PC-3 (cell line): ENCODE results near the gene OOSP1. TPM values are rescaled to one million over a fixed set of nuclear protein-coding genes. Genes with fewer than 3 reads are reported as not detected.

Experiments used
- ATAC-seq: fragments of 200-7000 bp; cut with Tn5 transposase; 2 replicates; pipeline ENCODE4 v1.9.1; 2020; ENCODE audit warnings: mild to moderate bottlenecking, moderate library complexity
- BruUV-seq: library from RNA; stranded (reverse); fragments of 400-500 nt; replicated peaks from 2 replicates; lab custom pipeline; 2021; lab: Mats Ljungman, UMichigan
- CTCF ChIA-PET: fragments of 300-600 bp; sonication (Branson Sonifier 250); formaldehyde crosslinking; loops from one replicate; lab custom pipeline; 2022; ENCODE audit warnings: antibody characterized with exemption; lab: Charles Lee
- POLR2A ChIA-PET: fragments of 300-600 bp; sonication (Branson Sonifier 250); formaldehyde crosslinking; loops from one replicate; lab custom pipeline; 2022; ENCODE audit warnings: antibody characterized with exemption; ENCODE audit not compliant: unreplicated experiment; lab: Charles Lee
- DNase-seq: peaks from one replicate; pipeline ENCODE4 v3.0.0-alpha.2; 2015
- H2AFZ ChIP-seq: fragments of 300-600 bp; sonication (generic); 2 replicates; pipeline ENCODE4 v1.6.0; 2016; ENCODE audit warnings: antibody characterized with exemption, low read length
- H3F3A ChIP-seq: fragments of 300-600 bp; sonication (generic); one replicate; pipeline ENCODE4 v1.6.0; 2017; ENCODE audit warnings: antibody characterized with exemption, low read length, control low read depth, mild to moderate bottlenecking; ENCODE audit not compliant: unreplicated experiment
- H3K27ac ChIP-seq: fragments of 300-600 bp; sonication (generic); 2 replicates; pipeline ENCODE4 v1.5.1; 2016; ENCODE audit warnings: mild to moderate bottlenecking, low read length
- H3K27me3 ChIP-seq: fragments of 300-600 bp; sonication (generic); 2 replicates; pipeline ENCODE4 v1.6.1; 2016; ENCODE audit warnings: low read length, mixed read lengths
- H3K36me3 ChIP-seq: fragments of 300-600 bp; sonication (generic); 2 replicates; pipeline ENCODE4 v1.6.1; 2016; ENCODE audit warnings: low read depth, mixed run types, low read length, mixed read lengths
- H3K4me1 ChIP-seq: fragments of 300-600 bp; sonication (generic); 2 replicates; pipeline ENCODE4 v1.5.1; 2016; ENCODE audit warnings: low read length; ENCODE audit not compliant: insufficient read depth
- H3K4me2 ChIP-seq: fragments of 300-600 bp; sonication (generic); 2 replicates; pipeline ENCODE4 v1.6.0; 2016; ENCODE audit warnings: low read length
- H3K4me3 ChIP-seq: fragments of 300-600 bp; sonication (generic); 2 replicates; pipeline ENCODE4 v1.5.1; 2016; ENCODE audit warnings: mild to moderate bottlenecking, low read length, mixed read lengths
- H3K79me2 ChIP-seq: fragments of 300-600 bp; sonication (generic); 2 replicates; pipeline ENCODE4 v1.6.1; 2017; ENCODE audit warnings: low read length, mixed read lengths
- H3K9ac ChIP-seq: fragments of 300-600 bp; sonication (generic); 2 replicates; pipeline ENCODE4 v1.6.0; 2016; ENCODE audit warnings: mild to moderate bottlenecking, low read length
- H3K9me2 ChIP-seq: fragments of 300-600 bp; sonication (generic); replicated peaks from 2 replicates; pipeline ENCODE4 v1.6.1; 2016; ENCODE audit warnings: mixed run types, low read length, mixed read lengths
- H3K9me3 ChIP-seq: fragments of 300-600 bp; sonication (generic); 2 replicates; pipeline ENCODE4 v1.6.1; 2016; ENCODE audit warnings: low read length, mixed read lengths
- H4K20me1 ChIP-seq: fragments of 300-600 bp; sonication (generic); 2 replicates; pipeline ENCODE4 v1.6.1; 2016; ENCODE audit warnings: low read length, mixed read lengths
- CTCF ChIP-seq: fragments of 300-600 bp; sonication (generic); conservative IDR thresholded peaks from 2 replicates; pipeline ENCODE4 v1.5.1; 2017; ENCODE audit warnings: antibody characterized with exemption, low read depth, mild to moderate bottlenecking, low read length
- EZH2 ChIP-seq: fragments of 300-600 bp; sonication (generic); IDR thresholded peaks from one replicate; pipeline ENCODE4 v1.6.1; 2017; ENCODE audit warnings: antibody characterized with exemption, mild to moderate bottlenecking, low read length; ENCODE audit not compliant: unreplicated experiment
- EZH2phosphoT487 ChIP-seq: fragments of 300-600 bp; sonication (generic); IDR thresholded peaks from 2 replicates; pipeline ENCODE4 v1.6.1; 2018; ENCODE audit warnings: mild to moderate bottlenecking, antibody characterized with exemption, low read length, borderline replicate concordance
- intact Hi-C: fragments of 100-400 bp; cut with micrococcal nuclease; formaldehyde crosslinking; loops from 2 replicates; pipeline ENCODE4 v1.9.0; 2023
- total RNA-seq: library from RNA; depleted of rRNA; stranded (reverse); fragments of >200 nt; gene quantifications from 2 replicates; pipeline ENCODE4 v1.2.3, GENCODE V29; 2014

Gene OOSP1
- total RNA-seq, 1 experiment from 2014 or later: not detected

- no peaks in the 10 kb centered on the region for H3K79me2 ChIP-seq
- CTCF ChIA-PET: no interaction called here
- no peak overlapping the region for H3K4me2 ChIP-seq
- H2AFZ ChIP-seq: no peak overlapping the region
- intact Hi-C loops: no loop called here
- POLR2A ChIA-PET: interaction anchor here (0.6 kb wide), 1 partner anchor 278 kb away, joined by 3 read pairs; no protein-coding TSS in a partner anchor
- BruUV-seq: no TSS peak
- ATAC-seq (no peak), DNase-seq (peak; percentile 40)
- no peaks in the 10 kb centered on the region for H3K36me3 ChIP-seq
- H3K9ac ChIP-seq: no peak overlapping the region
- H3K9me2 ChIP-seq: no peaks in the 10 kb centered on the region
- H3K4me3 ChIP-seq: no peak overlapping the region
- H4K20me1 ChIP-seq: no peaks in the 10 kb centered on the region
- no peak for TF ChIP-seq EZH2phosphoT487
- TF ChIP-seq CTCF: no peak
- no peak for TF ChIP-seq EZH2
- H3F3A ChIP-seq: no peaks in the 10 kb centered on the region
- no peaks in the 10 kb centered on the region for H3K9me3 ChIP-seq
- no peak overlapping the region for H3K27ac ChIP-seq
- no peaks in the 10 kb centered on the region for H3K27me3 ChIP-seq
- 0 out of 2 replicates have a peak, but pooled peaks cover 5% of the 10 kb centered on the region for H3K4me1 ChIP-seq
These were observed 15.4 kb downstream of the OOSP1 start for GRCh38 chr11:59953463-59954218.

GRCh38 chr11:59954219-59954847 is 16.1 kb downstream of the OOSP1 start:
- Histone ChIP-seq H4K20me1 (no peaks in the 10 kb centered on the region), H3K4me3 (no peak overlapping the region), H3K36me3 (no peaks in the 10 kb centered on the region), H3K9me2 (no peaks in the 10 kb centered on the region), H3K9ac (no peak overlapping the region), H3K9me3 (no peaks in the 10 kb centered on the region), H3K27me3 (no peaks in the 10 kb centered on the region), H3K4me2 (no peak overlapping the region), H3K79me2 (no peaks in the 10 kb centered on the region), H3K4me1 (0 out of 2 replicates have a peak, but pooled peaks cover 5% of the 10 kb centered on the region), H3F3A (no peaks in the 10 kb centered on the region), H3K27ac (no peak overlapping the region), H2AFZ (no peak overlapping the region)
- CTCF ChIA-PET: no interaction called here
- POLR2A ChIA-PET: no interaction called here
- no peak for DNase-seq
- ATAC-seq: no peak
- BruUV-seq: no TSS peak
- TF ChIP-seq CTCF: no peak
- no peak for TF ChIP-seq EZH2
- no peak for TF ChIP-seq EZH2phosphoT487
- intact Hi-C loops: no loop called here

- Histone ChIP-seq H3K4me3 (no peak overlapping the region), H3K4me2 (no peak overlapping the region), H3K36me3 (no peaks in the 10 kb centered on the region), H3F3A (no peaks in the 10 kb centered on the region), H3K9me3 (no peaks in the 10 kb centered on the region), H4K20me1 (no peaks in the 10 kb centered on the region), H3K79me2 (no peaks in the 10 kb centered on the region), H3K27me3 (no peaks in the 10 kb centered on the region), H2AFZ (no peak overlapping the region), H3K9ac (no peak overlapping the region), H3K27ac (no peak overlapping the region), H3K9me2 (no peaks in the 10 kb centered on the region), H3K4me1 (0 out of 2 replicates have a peak, but pooled peaks cover 5% of the 10 kb centered on the region)
- DNase-seq: peak; percentile 64
- BruUV-seq: no TSS peak
- no peak for TF ChIP-seq CTCF
- TF ChIP-seq EZH2phosphoT487: no peak
- TF ChIP-seq EZH2: no peak
- no peak for ATAC-seq
- intact Hi-C loops: no loop called here
- ChIA-PET POLR2A (no interaction called here), CTCF (no interaction called here)
These were observed 18.9 kb downstream of the OOSP1 start for GRCh38 chr11:59957094-59957493.
